Chondrocyte (in vitro differentiated cells): Measurements from ENCODE around the gene CDK1. TPM values are rescaled to one million over a fixed set of nuclear protein-coding genes. Genes with fewer than 3 reads are reported as not detected.

ENCODE experiments used
- DNase-seq: peaks from one replicate; pipeline ENCODE4 v3.0.0; 2021; ENCODE audit warnings: mixed read lengths, low spot score
- H3K27ac Mint-ChIP-seq: one replicate; pipeline ENCODE4 v1.8.0; 2021; ENCODE audit warnings: mild to moderate bottlenecking, moderate library complexity, mixed read lengths; ENCODE audit not compliant: unreplicated experiment
- H3K27me3 Mint-ChIP-seq: 2 replicates; pipeline ENCODE4 v1.8.0; 2021; ENCODE audit warnings: low read depth, mixed read lengths
- H3K36me3 Mint-ChIP-seq: 2 replicates; pipeline ENCODE4 v1.8.0; 2021; ENCODE audit warnings: low read depth, mixed read lengths
- H3K4me1 Mint-ChIP-seq: 2 replicates; pipeline ENCODE4 v1.8.0; 2021; ENCODE audit warnings: low read depth, mild to moderate bottlenecking, mixed read lengths
- H3K4me3 Mint-ChIP-seq: one replicate; pipeline ENCODE4 v1.8.0; 2021; ENCODE audit warnings: mild to moderate bottlenecking, moderate library complexity, mixed read lengths; ENCODE audit not compliant: unreplicated experiment
- H3K9me3 Mint-ChIP-seq: 2 replicates; pipeline ENCODE4 v1.8.0; 2021; ENCODE audit warnings: low read depth, mixed read lengths
- CTCF ChIP-seq: fragments of 200-600 bp; sonication (generic); IDR thresholded peaks from 2 replicates; pipeline ENCODE4 v1.5.0; 2021; ENCODE audit warnings: antibody characterized with exemption, mild to moderate bottlenecking, moderate library complexity
- total RNA-seq: library from RNA; stranded (reverse); gene quantifications from 3 replicates; pipeline ENCODE4 v1.2.1, GENCODE V29; 2021

Gene CDK1
- total RNA-seq, 1 donor from 2014 or later, result 7.6 TPM

GRCh38 chr10:60800918-60801317, 22.6 kb downstream of the CDK1 start:
- no peaks in the 10 kb centered on the region for H3K36me3 Mint-ChIP-seq
- H3K4me3 Mint-ChIP-seq, result no peak overlapping the region
- no peak for DNase-seq
- no peaks in the 10 kb centered on the region for H3K27me3 Mint-ChIP-seq
- no peak for TF ChIP-seq CTCF
- H3K27ac Mint-ChIP-seq, result no peak overlapping the region
- no peaks in the 10 kb centered on the region for H3K4me1 Mint-ChIP-seq
- no peaks in the 10 kb centered on the region for H3K9me3 Mint-ChIP-seq

GRCh38 chr10:60801522-60801921, 23.2 kb downstream of the CDK1 start:
- no peaks in the 10 kb centered on the region for H3K27me3 Mint-ChIP-seq
- no peaks in the 10 kb centered on the region for H3K9me3 Mint-ChIP-seq
- no peak overlapping the region for H3K27ac Mint-ChIP-seq
- no peak for TF ChIP-seq CTCF
- no peak overlapping the region for H3K4me3 Mint-ChIP-seq
- no peaks in the 10 kb centered on the region for H3K36me3 Mint-ChIP-seq
- DNase-seq, result no peak
- no peaks in the 10 kb centered on the region for H3K4me1 Mint-ChIP-seq

GRCh38 chr10:60803433-60803832, 25.2 kb downstream of the CDK1 start:
- no peak for DNase-seq
- Mint-ChIP-seq H3K9me3 (no peaks in the 10 kb centered on the region), H3K27ac (no peak overlapping the region), H3K4me3 (no peak overlapping the region), H3K36me3 (no peaks in the 10 kb centered on the region), H3K27me3 (no peaks in the 10 kb centered on the region), H3K4me1 (no peaks in the 10 kb centered on the region)
- TF ChIP-seq CTCF, result no peak

DNA sequence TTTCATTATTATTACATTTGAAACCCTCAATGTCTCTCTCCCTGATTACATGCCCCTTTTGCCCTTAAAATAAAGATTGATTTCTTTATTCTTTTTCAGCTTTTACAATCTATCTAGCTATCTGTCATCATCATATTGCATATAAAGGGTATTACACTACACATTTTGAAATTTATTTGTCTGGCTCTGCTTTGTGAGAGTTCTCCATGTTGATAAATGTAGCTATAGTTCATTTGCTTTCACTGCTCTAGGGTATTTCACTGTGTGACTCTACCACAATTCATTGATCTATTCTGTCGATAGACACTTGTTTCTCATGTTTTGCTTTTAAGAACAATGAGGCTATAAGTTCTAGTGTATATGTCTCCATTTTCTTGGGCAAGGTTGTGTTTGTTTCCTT, 25.6 kb downstream of the CDK1 start:
- no peak for DNase-seq
- no peaks in the 10 kb centered on the region for H3K9me3 Mint-ChIP-seq
- no peaks in the 10 kb centered on the region for H3K4me1 Mint-ChIP-seq
- H3K27me3 Mint-ChIP-seq, result no peaks in the 10 kb centered on the region
- no peak overlapping the region for H3K27ac Mint-ChIP-seq
- no peaks in the 10 kb centered on the region for H3K36me3 Mint-ChIP-seq
- no peak for TF ChIP-seq CTCF
- H3K4me3 Mint-ChIP-seq, result no peak overlapping the region

DNA sequence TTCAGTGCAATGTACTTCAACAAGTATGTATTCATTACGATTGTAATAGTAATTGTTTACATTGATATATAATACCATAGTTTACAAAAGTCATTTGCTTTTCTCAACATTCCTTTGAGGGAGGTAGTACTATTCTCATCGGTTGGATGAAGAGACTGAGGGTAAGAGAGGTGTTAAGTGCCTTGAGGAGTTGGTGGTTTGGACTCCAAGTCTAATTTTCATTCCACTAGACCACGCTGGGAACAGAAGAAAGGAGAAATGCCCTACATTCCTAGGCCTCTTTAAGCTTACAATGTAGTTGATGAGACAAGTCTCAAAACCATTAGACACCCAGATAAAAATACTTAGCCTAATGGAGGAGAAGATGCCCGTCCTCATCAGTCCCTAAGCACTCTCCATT, 28.6 kb downstream of the CDK1 start:
- H3K9me3 Mint-ChIP-seq, result no peaks in the 10 kb centered on the region
- H3K27me3 Mint-ChIP-seq, result no peaks in the 10 kb centered on the region
- H3K4me3 Mint-ChIP-seq, result no peak overlapping the region
- H3K4me1 Mint-ChIP-seq, result peaks cover 8% of the 10 kb centered on the region
- no peaks in the 10 kb centered on the region for H3K36me3 Mint-ChIP-seq
- DNase-seq, result no peak
- no peak overlapping the region for H3K27ac Mint-ChIP-seq
- TF ChIP-seq CTCF, result no peak
